Measurements from ENCODE around the gene TAOK3.

DNA sequence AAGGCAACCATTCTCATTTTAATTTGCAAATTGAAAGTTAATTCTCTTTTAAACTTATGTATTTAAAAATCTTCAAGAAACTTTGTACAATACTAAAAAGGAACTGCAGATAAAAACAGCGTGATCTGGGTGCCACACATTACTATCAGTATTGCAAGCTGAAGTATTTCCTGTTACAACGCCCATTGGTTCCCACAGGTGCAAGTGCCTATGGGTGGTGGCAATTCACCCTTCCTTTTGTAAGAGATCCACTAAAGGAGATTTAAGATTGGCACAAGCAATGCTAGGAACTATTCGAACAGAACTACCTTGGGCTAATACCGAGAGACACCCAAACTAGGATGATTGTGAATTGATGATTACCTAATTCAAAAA is 13.2 kb downstream of the TAOK3 start:
- no peak for TF ChIP-seq EZH2 (IDR thresholded peaks at IDR 0.05; ENCODE audit: borderline replicate concordance, low read length)
- TF ChIP-seq, protein P1, sequence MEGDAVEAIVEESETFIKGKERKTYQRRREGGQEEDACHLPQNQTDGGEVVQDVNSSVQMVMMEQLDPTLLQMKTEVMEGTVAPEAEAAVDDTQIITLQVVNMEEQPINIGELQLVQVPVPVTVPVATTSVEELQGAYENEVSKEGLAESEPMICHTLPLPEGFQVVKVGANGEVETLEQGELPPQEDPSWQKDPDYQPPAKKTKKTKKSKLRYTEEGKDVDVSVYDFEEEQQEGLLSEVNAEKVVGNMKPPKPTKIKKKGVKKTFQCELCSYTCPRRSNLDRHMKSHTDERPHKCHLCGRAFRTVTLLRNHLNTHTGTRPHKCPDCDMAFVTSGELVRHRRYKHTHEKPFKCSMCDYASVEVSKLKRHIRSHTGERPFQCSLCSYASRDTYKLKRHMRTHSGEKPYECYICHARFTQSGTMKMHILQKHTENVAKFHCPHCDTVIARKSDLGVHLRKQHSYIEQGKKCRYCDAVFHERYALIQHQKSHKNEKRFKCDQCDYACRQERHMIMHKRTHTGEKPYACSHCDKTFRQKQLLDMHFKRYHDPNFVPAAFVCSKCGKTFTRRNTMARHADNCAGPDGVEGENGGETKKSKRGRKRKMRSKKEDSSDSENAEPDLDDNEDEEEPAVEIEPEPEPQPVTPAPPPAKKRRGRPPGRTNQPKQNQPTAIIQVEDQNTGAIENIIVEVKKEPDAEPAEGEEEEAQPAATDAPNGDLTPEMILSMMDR (IDR thresholded peaks at IDR 0.05; ENCODE audit: low read length), result no peak

Data from OCI-LY1 (cell line).